ENCODE results near the gene MTERF2. TPM values are rescaled to one million over a fixed set of nuclear protein-coding genes. Genes with fewer than 3 reads are reported as not detected.

MTERF2 gene
- total RNA-seq, 3 donors from 2014 or later (not counting 1 experiment from before 2014, with no cell fraction given): 12.5 to 24.0 (median 15.1) TPM

- Mint-ChIP-seq H3K4me1 (peaks cover 27 to 31% of the 10 kb centered on the region in 2 donors), H3K4me3 (peak within 1 kb of the TSS; percentile 98), H3K27ac (peak within 1 kb of the TSS; percentile 89 to 98), H3K36me3 (no peaks in the 10 kb centered on the region), H3K9me3 (no peaks in the 10 kb centered on the region), H3K27me3 (ENCODE audit: low read depth in 2 of 2) (no peaks in the 10 kb centered on the region)
- intact Hi-C loops (cut with micrococcal nuclease): loop anchor here (1.0 to 5.0 kb wide), 3 partner anchors 72 to 362 kb away; partner anchors contain the start of gene CRY1
- H3K9me3 ChIP-seq (ENCODE audit: control insufficient read depth, insufficient read depth, low read length): no peaks in the 10 kb centered on the region
- TF ChIP-seq CTCF (IDR thresholded peaks at IDR 0.05): no peak
- under 1% methylated on average over 88 of the region's 88 CpGs for WGBS (ENCODE audit: insufficient coverage)
- H3K27ac ChIP-seq (ENCODE audit: low read length): peak within 1 kb of the TSS; percentile 92
- peak within 1 kb of the TSS; percentile 88 for H3K4me3 ChIP-seq (ENCODE audit: low read length)
- peaks cover 18% of the 10 kb centered on the region for H3K4me1 ChIP-seq (ENCODE audit: control insufficient read depth, insufficient read depth, low read length)
- DNase-seq (peak; percentile 90 to 97), ATAC-seq (peak; percentile 81 to 94 (median 86))
- H3K36me3 ChIP-seq (ENCODE audit: control insufficient read depth, insufficient read depth, low read length): no peaks in the 10 kb centered on the region
- H3K27me3 ChIP-seq (ENCODE audit: control insufficient read depth, insufficient read depth, low read length): no peaks in the 10 kb centered on the region
Measured at GRCh38 chr12:106955377-106956047, 31.4 kb downstream of the MTERF2 start, which contains the start of gene TMEM263. Gene TMEM263, plus strand, starts transcription at chr12:106955907. Its CDS starts 11,210 bp downstream, at chr12:106967117.

- no peaks in the 10 kb centered on the region for H3K27me3 ChIP-seq (ENCODE audit: control insufficient read depth, insufficient read depth, low read length)
- no peaks in the 10 kb centered on the region for H3K36me3 ChIP-seq (ENCODE audit: control insufficient read depth, insufficient read depth, low read length)
- WGBS (ENCODE audit: insufficient coverage): 58% methylated on average over 27 of the region's 36 CpGs
- H3K27me3 Mint-ChIP-seq (ENCODE audit: low read depth in 2 of 2): no peaks in the 10 kb centered on the region
- H3K4me1 Mint-ChIP-seq: peaks cover 27 to 31% of the 10 kb centered on the region in 2 donors
- peak overlapping the region; percentile 92 for H3K27ac ChIP-seq (ENCODE audit: low read length)
- H3K9me3 ChIP-seq (ENCODE audit: control insufficient read depth, insufficient read depth, low read length): no peaks in the 10 kb centered on the region
- intact Hi-C loops (cut with micrococcal nuclease): loop anchor here (1.0 to 5.0 kb wide), 2 partner anchors 73 to 363 kb away; a partner anchor contains a TSS
- H3K27ac Mint-ChIP-seq: peak overlapping the region; percentile 89 to 98
- peak overlapping the region; percentile 88 for H3K4me3 ChIP-seq (ENCODE audit: low read length)
- ATAC-seq (peak; percentile 9 to 36 (median 19)), DNase-seq (peak in 1 of 2 donors; percentile 24)
- H3K4me1 ChIP-seq (ENCODE audit: control insufficient read depth, insufficient read depth, low read length): peaks cover 18% of the 10 kb centered on the region
- no peaks in the 10 kb centered on the region for H3K9me3 Mint-ChIP-seq
- TF ChIP-seq CTCF (IDR thresholded peaks at IDR 0.05): no peak
- H3K36me3 Mint-ChIP-seq: no peaks in the 10 kb centered on the region
- peak overlapping the region; percentile 98 for H3K4me3 Mint-ChIP-seq
Measured at GRCh38 chr12:106954462-106955376, 32.2 kb downstream of the MTERF2 start.

GRCh38 chr12:106953352-106954250 lies 33.3 kb downstream of the MTERF2 start:
- H3K4me3 ChIP-seq (ENCODE audit: low read length): no peak overlapping the region
- intact Hi-C loops (cut with micrococcal nuclease): no loop called here

More at GRCh38 chr12:106953352-106954250, 33.3 kb downstream of the MTERF2 start:
- Mint-ChIP-seq H3K9me3 (no peaks in the 10 kb centered on the region), H3K36me3 (no peaks in the 10 kb centered on the region), H3K4me1 (peaks cover 27 to 31% of the 10 kb centered on the region in 2 donors), H3K27me3 (ENCODE audit: low read depth in 2 of 2) (peaks cover 0 to 3% of the 10 kb centered on the region in 2 donors), H3K27ac (peak overlapping the region; percentile 89 to 98), H3K4me3 (peak overlapping the region; percentile 72)
- TF ChIP-seq CTCF (IDR thresholded peaks at IDR 0.05): no peak
- Histone ChIP-seq H3K4me1 (ENCODE audit: control insufficient read depth, insufficient read depth, low read length) (peaks cover 18% of the 10 kb centered on the region), H3K27me3 (ENCODE audit: control insufficient read depth, insufficient read depth, low read length) (no peaks in the 10 kb centered on the region), H3K9me3 (ENCODE audit: control insufficient read depth, insufficient read depth, low read length) (no peaks in the 10 kb centered on the region), H3K36me3 (ENCODE audit: control insufficient read depth, insufficient read depth, low read length) (no peaks in the 10 kb centered on the region), H3K27ac (ENCODE audit: low read length) (no peak overlapping the region)
- no peak for ATAC-seq
- DNase-seq: no peak
- 100% methylated on average over 9 of the region's 12 CpGs for WGBS (ENCODE audit: insufficient coverage)
